ENCODE data around the gene SEZ6L.
A peak's percentile ranks its signal among the peaks of the same experiment; 100 is the strongest.

The SEZ6L gene

GRCh38 chr22:26430600-26430999 is 261.3 kb downstream of the SEZ6L start:
- intact Hi-C loops (cut with DNase I) = no loop called here

GRCh38 chr22:26431261-26431995 is 262.2 kb downstream of the SEZ6L start:
- peak in 1 of 42 donors; percentile 1 for DNase-seq
- intact Hi-C loops (cut with DNase I) = no loop called here

More at GRCh38 chr22:26430600-26430999, 261.3 kb downstream of the SEZ6L start:
- no peak for DNase-seq

DNA sequence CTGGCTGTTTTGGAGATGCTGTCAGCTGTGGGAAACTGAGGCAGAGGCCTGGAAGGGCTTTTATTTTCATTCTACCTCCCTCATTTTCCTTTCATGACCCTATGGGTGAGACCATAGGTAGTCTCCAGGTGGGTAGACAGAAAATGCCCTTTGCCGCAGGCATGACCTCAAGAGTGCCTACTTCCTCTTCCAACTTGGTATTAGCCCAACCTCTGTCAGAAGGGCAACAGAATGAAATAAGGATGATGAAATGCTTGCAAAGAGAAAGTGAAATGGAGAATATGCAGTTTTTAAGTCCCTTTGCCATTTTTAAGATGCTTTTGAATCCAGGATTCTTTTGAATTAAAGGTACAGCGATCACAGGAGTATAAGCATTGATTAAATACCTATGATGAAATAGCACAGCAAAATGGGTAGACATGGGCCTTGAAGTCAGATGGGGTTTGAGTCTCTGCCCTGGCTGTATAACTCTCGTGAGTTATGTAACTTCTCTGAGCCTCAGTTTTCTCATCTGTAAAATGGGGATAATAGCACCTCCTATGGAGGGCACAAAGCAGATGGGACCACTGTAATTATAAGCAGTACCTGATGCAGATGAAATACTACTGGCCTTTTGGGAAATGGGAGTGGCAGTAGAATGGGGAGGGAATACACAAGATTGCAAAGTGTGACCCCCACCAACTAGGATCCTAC is 263.5 kb downstream of the SEZ6L start:
- DNase-seq = peak in 1 of 42 donors; percentile 3
- intact Hi-C loops (cut with DNase I) = no loop called here

All from head of caudate nucleus (tissue), 42 donors.